OCI-M1 (cell line): Measurements from ENCODE around the gene RASAL1.
"Not testable (repeated sequence)": the region's sequence is repeated elsewhere in the genome, so short reads cannot be mapped to it uniquely, and the experiment has no call there.

ENCODE experiments used
- DNase-seq: peaks from one replicate; lab custom pipeline; 2025; lab: John Stamatoyannopoulos, UW

The RASAL1 gene

DNA sequence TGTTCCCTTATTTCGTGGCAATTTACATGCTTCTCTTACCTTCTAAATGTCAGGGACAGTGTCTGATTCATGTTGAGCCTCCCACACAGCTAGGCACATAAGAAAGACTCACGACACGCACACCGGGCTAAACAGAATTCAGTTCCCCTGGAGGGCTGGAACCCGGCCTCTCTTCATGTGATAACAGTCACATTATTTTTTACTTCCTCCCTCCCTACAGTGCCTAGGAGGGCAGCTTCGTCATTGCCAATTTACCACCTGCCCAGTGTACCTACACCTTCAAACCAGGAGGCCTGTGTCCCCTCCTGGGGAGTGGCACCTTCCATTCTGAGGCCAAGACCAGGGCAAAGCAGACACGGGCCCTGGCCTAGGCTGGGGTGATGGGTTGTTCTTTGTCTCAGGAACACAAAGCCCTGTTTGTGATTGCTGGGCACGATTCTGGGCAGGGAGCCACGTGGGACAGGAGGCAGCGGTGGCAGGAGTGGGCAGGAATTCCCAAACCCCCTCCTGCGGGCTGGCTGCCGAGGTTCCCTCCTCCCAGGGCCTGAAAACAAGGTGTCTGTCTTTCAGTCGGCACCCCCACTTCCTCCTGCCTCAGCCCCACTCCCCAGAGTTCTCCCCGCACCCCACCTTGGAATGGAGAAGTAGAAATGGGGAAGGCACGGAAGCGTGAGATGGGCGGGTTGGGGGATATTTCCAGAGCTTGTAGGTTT lies 6.8 kb upstream of the RASAL1 start:
- no peak for DNase-seq

DNA sequence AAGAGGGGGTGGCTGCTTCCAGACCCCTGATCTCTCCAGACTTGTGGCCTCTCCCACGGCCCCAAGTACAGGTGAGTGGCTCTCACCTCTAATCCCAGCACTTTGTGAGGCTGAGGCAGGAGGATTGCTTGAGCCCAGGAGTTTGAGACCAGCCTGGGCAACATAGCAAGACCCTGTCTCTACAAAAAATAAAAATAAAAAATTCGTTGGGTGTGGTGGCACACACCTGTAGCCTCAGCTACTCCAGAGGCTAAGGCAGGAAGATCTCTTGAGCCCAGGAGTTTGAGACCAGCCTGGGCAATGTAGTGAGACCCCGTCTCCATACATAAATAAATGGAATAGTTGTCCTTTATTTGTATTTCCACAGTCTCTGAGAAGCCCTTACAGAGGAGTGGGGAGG lies 6.2 kb upstream of the RASAL1 start:
- DNase-seq = not testable (repeated sequence)

DNA sequence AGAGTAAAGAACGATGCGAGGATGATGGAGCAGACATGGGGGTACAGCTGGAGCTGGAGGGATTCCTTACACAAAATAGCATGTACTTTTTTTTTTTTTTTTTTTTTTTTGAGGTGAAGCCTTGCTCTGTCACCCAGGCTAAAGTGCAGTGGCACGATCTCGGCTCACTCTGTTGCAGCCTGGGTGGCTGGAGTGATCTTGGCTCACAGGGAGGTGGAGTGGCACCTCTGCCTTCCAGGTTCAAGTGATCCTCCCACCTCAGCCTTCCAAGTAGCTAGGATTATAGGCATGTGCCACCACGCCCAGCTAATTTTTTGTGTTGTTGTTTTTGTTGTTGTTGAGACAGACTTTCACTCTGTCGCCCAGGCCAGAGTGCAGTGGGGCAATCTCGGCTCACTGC lies 5.1 kb upstream of the RASAL1 start:
- DNase-seq = no peak

DNA sequence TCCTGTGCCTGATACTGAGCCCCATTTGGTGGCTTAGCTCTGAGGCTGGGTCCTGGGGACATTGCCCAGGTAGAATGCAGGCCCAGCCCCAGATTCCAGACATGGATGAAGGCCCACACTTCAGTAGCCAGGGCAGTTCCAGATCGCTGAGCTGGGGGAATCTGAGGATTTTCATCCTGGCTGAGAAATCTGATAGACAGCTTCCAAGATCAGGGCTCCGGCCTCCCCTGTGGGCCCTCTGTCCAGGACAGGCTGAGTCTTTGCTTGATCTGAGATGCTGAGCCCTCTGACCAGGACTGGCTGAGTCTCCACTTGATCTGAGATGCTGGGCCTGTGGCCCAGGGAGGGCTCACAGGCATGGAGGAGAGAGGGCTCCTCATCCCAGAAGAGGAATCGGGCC lies 3.3 kb upstream of the RASAL1 start:
- no peak for DNase-seq

DNA sequence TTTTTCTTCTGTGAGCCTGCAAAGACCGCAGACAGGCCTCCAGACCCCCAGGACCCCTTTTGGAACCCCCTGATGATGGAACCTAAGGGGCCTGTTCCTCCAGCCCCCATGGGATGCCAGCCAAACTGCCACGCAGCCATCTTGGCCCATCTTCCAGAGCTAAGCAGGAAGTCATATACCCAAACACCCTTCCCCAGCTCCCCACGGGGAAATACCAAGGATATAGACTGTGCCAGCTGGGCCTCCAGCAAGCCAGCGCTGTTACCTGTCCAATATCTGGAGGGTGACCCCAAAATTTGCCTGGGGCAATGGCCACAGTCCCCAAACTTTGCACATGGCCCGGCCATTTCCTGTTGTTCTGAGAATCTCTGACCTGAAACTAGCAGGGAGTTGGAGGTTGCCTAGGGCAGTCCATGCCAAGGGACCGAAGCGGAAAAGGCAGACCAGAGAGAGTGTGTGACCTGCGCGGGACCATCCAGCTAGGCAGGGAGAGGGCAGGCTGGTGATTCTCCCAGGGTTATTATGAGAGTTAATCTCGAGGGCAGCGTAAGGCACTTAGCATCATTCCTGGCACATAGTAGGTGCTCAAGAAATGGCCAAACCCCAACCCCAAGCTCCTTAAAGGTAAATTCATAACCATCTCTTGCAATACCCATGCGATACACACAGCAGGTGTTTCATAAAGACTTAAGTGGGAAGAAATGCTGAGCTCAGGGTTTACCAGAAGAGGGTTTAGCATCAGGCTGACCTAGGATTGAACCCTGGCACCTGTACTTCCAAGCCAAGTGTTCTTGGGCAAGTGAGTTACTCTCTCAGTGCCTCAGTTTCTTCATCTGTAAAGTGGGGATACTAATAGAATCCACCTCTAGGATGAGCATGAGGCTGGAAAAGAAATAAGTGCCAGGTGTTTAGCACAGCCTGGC lies 2.6 kb upstream of the RASAL1 start:
- DNase-seq = no peak

DNA sequence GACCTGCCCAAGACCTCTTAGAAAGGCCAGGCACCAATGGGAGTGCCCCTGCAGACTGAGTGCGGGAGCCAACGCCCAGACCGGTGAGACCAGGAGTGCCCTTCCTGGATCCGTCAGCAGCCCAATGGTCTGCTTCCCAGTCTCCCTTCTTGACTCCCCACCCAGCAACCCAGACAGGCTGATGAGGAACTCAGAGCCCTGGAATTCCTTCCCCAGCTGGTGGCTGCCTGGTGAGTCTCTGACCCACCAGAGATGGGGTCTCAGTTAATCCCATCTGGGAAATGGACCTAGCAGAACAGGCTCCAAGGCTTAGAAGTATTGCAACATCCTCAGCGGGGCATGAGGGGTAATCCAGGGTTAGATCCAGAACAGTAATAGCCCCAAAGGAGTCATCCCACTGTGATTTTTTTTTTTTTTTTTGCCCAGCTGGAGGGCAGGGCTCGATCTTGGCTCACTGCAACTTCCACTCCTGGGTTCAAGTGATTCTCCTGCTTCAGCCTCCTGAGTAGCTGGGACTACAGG lies 1.5 kb upstream of the RASAL1 start:
- no peak for DNase-seq

DNA sequence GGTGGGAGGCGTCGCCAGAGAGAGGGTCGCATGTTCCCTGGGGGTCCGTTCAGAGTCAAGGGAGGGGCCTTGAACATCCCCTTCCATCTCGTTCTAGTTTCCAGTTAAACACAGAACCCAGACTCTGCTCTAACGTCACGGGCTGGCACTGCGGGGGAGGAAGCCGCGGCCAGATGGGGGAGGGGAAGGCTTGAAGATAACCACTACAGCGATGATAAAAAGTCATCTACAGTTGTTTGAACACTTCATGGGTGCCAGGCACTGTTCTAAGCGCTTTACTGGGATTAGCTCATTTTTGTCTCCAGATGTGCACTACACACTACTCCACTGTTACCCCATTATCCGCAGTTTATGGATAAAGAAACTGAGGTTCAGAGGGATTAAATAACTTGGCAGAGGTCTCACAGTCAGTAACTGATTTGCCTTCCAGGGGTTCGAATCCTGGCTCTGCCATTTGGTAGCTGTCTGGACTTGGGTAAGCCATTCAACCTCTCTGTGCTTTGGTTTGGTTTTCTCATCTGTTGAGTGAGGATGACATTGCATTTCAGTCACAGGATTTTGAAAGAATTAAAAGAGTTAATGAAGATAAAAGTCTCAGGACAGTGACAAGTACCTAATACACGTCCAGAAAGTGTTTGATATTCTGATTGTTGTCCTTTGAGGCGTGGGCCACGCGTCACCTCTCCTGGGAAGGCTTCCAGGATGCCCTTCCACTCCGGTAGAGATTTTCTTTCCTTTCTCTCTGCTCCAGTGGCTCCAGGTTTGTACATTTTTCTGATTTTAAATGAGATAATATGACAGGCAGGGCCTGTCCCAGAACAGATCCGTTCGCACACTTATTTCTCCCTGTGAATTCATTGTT lies 798 bp upstream of the RASAL1 start:
- peak; percentile 89 for DNase-seq

DNA sequence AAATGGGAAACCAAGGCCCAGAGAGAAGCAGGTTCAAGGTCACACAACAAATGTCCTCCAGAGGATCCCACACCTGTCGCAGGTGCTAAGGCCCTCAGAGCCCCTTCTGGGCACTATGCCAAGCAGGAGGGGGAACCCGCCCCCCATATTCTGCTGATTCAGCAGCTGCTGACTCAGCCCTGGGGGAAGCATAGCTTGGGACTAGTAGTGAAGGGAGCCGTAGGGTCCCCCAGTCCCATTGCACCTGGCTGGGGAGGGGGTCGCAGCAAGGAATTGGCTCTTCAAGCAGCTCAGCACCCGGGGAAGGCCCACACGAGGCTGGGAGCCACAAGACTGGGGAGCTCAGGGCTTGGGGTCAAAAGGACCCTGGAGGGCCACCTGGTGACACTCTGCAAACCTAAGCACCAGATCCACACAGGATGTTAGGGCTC lies 1.0 kb downstream of the RASAL1 start:
- no peak for DNase-seq

DNA sequence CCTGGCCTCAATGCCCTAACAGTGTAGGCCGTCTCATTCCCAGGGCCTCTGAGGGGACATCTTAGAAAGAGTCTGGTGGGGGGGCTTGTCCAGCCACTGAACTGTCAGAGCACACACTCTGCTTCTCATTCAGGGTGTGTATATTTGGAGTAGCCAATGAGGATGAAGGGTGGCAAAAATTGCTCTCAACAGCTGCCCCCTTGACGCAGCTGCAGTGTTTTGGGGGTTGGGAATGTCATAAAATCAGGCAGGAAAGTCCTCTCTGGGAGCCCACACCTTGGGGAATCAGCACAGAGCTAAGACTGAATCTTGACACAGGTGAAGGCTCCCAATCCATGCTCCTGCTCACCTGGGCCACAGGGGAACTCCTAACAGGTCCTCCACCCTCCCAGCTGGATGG lies 1.5 kb downstream of the RASAL1 start:
- no peak for DNase-seq

DNA sequence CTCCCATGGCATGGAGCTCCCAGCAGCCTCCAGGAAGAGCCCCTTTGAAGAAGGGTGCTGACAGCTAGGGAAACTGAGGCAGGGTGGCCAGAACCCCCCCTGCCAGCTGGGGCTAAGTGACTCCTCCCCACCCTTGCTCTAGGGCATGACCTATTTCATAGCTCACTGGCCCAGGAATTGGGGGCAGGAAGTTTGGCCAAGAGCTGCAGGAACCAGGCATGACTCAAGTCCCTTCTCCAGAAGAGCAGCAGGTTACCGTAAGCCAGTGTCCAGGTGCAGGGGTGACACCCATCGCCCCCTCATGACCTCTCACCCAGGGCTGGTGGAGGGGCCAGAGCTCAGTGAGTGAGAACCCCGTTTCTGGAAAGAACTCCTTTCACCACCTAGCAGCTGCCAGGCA lies 1.9 kb downstream of the RASAL1 start:
- DNase-seq = no peak

DNA sequence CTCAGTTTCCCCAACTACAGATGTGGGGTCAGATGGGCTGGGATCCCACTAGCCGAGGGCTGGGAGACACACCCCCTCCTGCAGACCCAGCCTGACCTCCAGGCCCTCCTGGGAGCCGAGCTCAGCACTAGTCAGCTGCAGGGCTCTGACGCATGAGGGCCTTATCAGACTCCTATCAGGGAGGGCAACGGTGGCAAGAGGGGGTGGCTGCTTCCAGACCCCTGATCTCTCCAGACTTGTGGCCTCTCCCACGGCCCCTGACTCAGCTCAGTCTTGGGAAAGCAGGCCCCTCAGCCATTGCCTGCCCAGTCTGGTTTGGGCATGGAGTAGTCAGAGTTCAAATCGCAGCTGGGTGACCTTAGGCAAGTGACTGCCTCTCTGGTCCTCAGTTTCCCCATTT lies 2.5 kb downstream of the RASAL1 start:
- DNase-seq = peak; percentile 10

DNA sequence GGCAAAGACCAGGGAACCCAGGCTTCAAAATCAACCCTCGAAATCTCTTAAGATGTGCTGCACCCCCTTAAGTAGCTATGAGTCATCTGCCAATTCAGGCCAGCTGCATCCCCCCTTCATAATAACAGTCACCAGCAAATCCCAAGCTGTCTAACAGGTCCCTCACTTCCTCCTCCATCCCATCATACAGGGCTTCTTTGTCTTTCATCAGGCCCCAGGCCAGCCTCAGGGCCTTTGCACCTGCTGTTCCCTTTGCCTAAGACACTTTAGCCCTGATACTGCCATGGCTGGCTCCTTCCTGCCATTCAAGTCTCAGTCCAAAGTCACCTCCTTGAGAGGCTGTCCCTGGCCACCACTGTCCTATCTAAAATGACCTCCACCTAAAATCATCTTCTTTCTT lies 4.0 kb downstream of the RASAL1 start:
- DNase-seq = no peak

DNA sequence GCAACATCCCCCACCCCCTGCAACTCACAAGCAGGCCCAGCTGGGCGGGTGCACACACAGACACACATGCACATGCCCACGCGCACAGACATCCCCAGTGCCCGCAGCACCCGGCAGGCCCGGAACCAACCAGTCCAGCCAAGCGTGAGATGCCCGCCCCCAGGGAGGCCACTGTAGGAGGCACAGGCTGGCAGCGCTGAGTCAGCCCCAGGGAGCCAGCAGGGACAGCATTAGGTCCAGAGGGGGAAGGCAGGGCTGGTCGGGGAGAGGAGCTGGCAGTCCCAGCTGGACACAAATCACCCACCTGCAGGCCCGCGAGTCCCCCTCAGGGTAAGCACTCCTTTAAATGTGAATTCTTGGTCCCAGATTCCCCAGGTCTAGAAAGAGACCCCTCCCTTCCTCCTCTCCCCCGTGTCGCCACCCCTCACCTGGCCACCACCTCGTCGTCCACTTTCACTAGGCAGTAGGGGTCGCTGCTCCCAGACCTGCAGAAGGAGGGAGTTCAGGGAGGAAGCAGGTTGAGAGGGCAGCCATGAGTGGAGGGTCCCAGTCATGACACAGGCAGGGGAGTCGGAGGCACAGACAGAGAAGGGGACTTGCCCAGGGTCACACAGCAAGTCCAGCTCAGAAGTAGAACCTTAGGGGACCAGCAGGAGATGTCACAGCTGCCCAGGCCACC lies 5.0 kb downstream of the RASAL1 start:
- DNase-seq = no peak

DNA sequence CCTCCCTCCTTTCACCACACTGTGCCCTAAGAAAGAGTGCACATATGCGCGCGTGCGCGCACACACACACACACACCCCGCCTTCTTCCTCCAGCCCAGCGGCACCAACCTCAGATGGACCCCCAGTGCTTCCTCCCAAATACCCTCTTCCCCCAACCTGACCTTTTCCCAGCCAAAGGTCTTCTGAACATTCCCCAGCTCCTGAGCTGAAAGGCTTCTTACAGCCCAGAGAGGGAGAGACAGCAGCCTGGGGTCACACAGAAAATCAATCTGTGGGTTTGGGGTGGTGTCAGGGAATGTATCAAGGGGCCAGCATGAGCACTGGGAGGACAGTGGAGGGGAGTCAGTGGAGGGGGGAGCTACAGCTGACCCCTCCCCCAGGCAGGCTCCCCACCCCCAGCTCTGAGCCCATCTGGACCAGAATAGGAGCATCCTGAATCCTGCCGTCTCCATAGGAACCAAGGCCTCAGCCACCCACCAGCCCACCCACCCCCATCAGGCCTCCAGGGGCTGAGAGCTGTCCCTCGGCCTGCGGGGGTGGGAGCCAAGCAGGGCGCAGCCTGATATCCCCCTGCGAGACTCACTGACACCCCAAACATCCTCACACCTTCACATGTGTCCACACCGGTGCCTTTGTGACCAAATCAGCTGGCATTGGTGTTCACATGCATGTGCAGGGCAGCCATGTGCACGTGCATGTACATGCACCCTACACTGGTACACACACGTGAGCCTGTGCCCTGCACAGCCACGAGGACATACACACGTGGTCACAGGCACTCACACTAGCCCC lies 5.7 kb downstream of the RASAL1 start:
- no peak for DNase-seq

DNA sequence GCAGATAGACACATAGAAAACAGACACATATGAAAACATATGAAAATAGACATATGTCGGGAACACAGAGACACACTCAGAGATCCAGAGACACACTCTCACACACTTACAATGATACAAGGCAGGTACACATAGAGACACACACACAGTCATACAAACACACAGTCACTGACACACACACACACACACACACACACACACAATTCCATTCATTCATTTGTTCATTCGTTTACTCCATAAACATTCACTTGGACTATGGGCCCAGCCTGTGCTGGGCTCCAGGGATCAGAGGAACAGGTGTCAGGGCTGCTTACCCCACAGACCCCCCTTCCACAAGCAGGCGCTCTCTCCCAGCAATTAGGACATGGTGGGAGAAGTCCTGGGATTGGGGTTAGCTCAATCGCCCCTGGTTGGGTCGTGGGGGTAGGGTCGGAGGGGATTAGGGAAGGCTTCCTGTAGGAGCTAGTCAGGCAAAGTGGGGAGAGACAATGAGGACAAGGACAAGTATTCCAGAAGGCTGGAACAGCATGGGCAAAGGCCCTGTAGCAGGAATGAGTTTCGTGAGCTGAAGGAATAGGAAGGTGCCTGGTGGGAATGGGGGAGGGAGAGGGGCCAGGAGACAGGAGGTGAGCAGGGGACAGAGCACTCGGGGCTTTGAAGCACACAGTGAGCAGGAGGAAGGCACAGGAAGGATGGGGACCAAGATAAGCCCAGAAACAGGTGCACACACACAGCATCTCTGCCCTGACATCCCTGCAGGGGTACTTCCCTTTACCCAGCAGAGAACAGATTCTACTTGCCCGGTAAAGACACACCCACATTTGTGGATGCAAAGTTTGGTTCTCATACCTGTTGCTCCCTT lies 6.5 kb downstream of the RASAL1 start:
- DNase-seq = no peak

DNA sequence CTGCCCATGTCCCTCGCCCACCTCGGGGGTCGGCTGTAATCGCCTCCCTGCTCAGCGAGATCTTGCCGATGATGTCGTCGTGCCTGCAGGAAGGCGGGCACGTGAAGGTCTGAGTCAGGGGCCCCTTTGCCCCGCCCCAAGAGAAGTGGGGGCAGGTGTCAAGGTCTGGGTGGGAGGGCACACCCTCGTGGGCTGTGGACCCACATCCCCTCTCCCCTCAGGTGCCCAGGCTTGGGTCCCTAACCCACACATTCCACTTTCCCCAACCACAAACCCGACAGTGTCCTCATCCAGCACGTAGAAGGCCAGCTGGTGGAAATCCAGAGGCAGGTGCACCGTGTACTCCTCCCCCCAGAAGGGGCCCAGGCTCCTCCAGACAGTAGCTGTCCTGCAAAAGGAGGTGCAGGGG lies 7.8 kb downstream of the RASAL1 start:
- no peak for DNase-seq

DNA sequence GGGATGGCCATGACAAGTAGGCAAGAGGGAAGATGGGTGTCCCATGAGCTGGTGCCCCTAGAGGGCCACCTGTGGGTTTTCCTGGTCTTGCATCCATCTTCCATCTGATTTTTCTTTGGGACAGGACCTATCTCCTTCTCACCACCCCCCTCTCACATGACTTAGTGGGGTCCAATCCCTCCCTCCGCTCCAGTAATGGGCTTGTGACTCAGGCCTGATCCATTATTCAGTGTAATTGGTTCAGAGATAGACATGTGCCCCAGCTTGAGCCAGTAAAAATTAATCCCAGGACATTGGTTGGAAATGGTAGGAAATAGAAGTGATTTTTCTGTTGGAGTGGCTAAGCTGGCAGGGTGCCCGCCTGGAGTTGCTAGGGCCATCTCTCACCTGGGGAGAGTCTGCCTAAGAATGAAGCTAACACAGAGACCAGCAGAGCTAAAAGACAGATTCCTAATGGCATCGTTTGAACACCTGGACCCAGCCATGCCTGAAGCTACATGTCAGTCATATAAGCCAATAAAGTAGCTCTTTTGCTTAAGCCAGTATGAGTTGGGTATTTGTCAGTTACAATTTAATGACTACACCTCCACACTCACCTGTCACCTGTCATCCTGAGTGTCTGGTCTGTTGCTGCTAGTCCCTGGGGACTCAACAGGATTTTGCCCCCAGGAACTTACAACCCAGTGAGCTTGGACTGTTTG lies 14.7 kb downstream of the RASAL1 start:
- no peak for DNase-seq

DNA sequence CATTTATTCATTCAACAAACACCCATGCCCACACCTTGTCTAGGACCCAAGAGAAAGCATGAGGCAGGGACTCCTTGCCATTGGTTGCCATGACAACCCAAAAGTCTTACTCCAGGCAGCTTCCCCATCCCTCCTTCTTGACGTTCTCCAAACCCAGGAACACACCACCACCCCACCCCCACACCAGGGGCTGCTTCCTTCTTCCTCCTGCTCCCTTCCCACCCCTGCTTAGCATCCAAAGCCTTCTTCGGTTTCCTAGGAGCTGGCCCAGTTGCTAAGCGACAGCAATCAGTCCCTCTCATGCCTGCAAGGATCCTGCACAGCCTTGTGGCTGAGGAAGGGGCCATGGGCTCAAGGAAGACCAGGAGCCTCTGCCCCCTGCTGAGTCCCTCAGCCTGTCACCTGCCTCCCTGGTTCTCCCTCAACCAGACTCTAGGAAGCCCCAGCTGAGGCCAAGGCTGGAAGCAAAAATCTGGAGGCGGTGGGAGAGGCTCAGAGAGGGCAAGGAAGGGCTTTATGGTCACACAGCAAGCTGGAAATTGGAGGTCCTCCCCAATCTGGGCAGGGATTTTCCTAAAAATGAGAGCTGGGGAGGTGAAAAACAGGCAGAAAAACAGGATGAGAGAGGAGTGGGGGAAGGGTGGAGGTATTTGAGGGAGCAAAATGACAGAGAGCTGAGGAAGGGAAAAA lies 15.4 kb downstream of the RASAL1 start:
- DNase-seq = no peak

DNA sequence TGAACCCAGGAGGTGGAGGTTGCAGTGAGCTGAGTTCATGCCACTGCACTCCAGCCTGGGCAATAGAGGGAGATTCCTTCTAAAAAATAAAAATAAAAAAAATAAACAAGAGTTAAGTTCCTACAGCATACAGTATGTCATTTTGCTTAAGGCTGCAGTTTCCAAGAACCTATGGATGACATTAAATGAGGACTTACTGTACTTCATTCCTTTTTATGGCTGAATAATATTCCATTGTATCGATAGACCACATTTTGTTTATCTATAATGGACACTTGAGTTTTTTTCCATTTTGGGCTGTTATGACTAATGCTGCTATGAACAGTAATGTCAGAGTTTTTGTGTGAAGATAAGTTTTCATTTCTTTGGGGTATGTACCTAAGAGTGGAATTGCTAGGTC lies 17.4 kb downstream of the RASAL1 start:
- no peak for DNase-seq
